Breast epithelium (tissue), 4 donors: Measurements from ENCODE around the gene NCSTN. TPM values are rescaled to one million over a fixed set of nuclear protein-coding genes. Genes with fewer than 3 reads are reported as not detected.

ENCODE experiments used
- DNase-seq, 2 donors: peaks; one replicate each; pipeline ENCODE4 v3.0.0-alpha.2; 2019; ENCODE audit warnings: low spot score in 2 of 2
- H3K27ac ChIP-seq, 2 donors: fragments of 200-600 bp; sonication (generic) in 1 of 2; one replicate each; pipeline ENCODE4 v1.5.1; 2016 to 2019; ENCODE audit warnings: mild to moderate bottlenecking in 1 of 2
- H3K27me3 ChIP-seq, 2 donors: fragments of 200-600 bp; sonication (generic) in 1 of 2; one replicate each; pipeline versions ENCODE4 v1.5.1 to v1.6.0; 2017 to 2019; ENCODE audit warnings: control low read depth in 1 of 2, mild to moderate bottlenecking in 1 of 2
- H3K36me3 ChIP-seq: fragments of 200-600 bp; one replicate; pipeline ENCODE4 v1.5.1; 2019
- H3K4me1 ChIP-seq, 2 donors: fragments of 200-600 bp; sonication (generic); one replicate each; pipeline ENCODE4 v1.5.1; 2016 to 2019; ENCODE audit warnings: control low read depth in 1 of 2
- H3K4me3 ChIP-seq, 3 donors: fragments of 200-600 bp; sonication (generic); 1 replicate in 2 of 3; 2 replicates in 1 of 3; pipeline ENCODE4 v1.5.1; 2016 to 2019; ENCODE audit warnings: mild to moderate bottlenecking in 3 of 3, moderate library complexity in 2 of 3
- H3K9me3 ChIP-seq, 2 donors: fragments of 200-600 bp; sonication (generic) in 1 of 2; one replicate each; pipeline ENCODE4 v1.5.1; 2016 to 2019; ENCODE audit warnings: control low read depth in 1 of 2
- POLR2A ChIP-seq: fragments of 450-650 bp; IDR thresholded peaks from one replicate; pipeline ENCODE4 v1.6.1; 2016; ENCODE audit warnings: antibody characterized with exemption, mild to moderate bottlenecking, moderate library complexity
- POLR2AphosphoS5 ChIP-seq, 3 donors: sonication (generic); formaldehyde crosslinking; IDR thresholded peaks; one replicate each; pipeline ENCODE4 v1.6.1; 2017; ENCODE audit warnings: antibody characterized with exemption in 3 of 3
- intact Hi-C: fragments of 100-400 bp; cut with DNase I; formaldehyde crosslinking; loops from one replicate; pipeline ENCODE4 v1.15.1; 2023; ENCODE audit warnings: low total_unique reads
- total RNA-seq, 3 donors: library from RNA; depleted of rRNA; stranded (reverse); fragments of >200 nt; gene quantifications; one replicate each; pipeline ENCODE4 v1.1.0, GENCODE V29; 2016
- TF ChIP-seq, protein P1 (sequence below), 3 donors: fragments of 450-650 bp; IDR thresholded peaks; one replicate each; pipeline ENCODE4 v1.5.1; 2016 to 2017; ENCODE audit warnings: antibody characterized with exemption in 3 of 3, mild to moderate bottlenecking in 3 of 3, moderate library complexity in 3 of 3

NCSTN gene
- total RNA-seq, 3 donors from 2014 or later, result 66.4 to 83.5 (median 76.0) TPM

DNA sequence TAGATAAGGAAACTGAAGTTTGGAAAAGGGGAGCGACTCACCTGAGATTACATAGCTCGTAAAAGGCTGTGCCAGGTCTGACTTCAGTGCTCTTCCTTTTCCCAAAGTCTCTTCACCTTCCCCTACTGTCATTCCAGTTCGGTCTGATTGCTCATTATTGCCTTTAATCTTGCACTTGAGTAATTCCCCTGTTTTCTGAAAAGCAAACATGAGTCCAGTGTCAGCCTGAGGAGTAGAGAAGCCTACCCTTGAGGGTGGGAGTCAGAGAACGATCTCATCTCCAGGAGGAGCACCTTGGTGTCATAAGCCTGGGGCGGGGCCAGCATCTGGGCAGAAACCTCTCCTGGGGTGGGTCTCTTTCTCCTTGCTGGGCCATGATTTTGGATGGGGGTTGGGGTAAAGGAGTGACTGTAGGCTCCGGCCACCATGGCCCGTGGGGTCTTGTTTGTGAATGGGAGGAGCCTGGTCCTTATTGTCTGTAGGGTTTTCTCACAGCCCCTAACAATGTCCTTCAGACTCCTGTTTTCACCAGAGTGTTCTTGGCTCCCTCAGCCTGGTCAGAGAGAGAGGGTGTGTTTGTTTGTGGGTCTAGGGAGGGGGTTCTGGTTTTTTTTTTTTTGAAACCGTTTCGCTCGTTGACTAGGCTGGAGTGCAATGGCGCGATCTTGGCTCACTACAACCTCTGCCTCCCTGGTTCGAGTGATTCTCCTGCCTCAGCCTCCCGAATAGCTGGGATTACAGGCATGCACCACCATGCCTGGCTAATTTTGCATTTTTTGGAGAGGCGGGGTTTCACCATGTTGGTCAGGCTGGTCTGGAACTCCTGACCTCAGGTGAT, 63.2 kb downstream of the NCSTN start:
- H3K27ac ChIP-seq, result no peak overlapping the region
- intact Hi-C loops, result no loop called here
- H3K4me3 ChIP-seq, result no peak overlapping the region
- no peaks in the 10 kb centered on the region for H3K36me3 ChIP-seq
- no peaks in the 10 kb centered on the region for H3K9me3 ChIP-seq
- TF ChIP-seq, protein P1, sequence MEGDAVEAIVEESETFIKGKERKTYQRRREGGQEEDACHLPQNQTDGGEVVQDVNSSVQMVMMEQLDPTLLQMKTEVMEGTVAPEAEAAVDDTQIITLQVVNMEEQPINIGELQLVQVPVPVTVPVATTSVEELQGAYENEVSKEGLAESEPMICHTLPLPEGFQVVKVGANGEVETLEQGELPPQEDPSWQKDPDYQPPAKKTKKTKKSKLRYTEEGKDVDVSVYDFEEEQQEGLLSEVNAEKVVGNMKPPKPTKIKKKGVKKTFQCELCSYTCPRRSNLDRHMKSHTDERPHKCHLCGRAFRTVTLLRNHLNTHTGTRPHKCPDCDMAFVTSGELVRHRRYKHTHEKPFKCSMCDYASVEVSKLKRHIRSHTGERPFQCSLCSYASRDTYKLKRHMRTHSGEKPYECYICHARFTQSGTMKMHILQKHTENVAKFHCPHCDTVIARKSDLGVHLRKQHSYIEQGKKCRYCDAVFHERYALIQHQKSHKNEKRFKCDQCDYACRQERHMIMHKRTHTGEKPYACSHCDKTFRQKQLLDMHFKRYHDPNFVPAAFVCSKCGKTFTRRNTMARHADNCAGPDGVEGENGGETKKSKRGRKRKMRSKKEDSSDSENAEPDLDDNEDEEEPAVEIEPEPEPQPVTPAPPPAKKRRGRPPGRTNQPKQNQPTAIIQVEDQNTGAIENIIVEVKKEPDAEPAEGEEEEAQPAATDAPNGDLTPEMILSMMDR (IDR thresholded peaks at IDR 0.05), result no peak
- TF ChIP-seq POLR2AphosphoS5 (IDR thresholded peaks at IDR 0.05) (no peak), POLR2A (no peak)
- DNase-seq, result no peak
- no peaks in the 10 kb centered on the region for H3K27me3 ChIP-seq
- H3K4me1 ChIP-seq, result no peaks in the 10 kb centered on the region

DNA sequence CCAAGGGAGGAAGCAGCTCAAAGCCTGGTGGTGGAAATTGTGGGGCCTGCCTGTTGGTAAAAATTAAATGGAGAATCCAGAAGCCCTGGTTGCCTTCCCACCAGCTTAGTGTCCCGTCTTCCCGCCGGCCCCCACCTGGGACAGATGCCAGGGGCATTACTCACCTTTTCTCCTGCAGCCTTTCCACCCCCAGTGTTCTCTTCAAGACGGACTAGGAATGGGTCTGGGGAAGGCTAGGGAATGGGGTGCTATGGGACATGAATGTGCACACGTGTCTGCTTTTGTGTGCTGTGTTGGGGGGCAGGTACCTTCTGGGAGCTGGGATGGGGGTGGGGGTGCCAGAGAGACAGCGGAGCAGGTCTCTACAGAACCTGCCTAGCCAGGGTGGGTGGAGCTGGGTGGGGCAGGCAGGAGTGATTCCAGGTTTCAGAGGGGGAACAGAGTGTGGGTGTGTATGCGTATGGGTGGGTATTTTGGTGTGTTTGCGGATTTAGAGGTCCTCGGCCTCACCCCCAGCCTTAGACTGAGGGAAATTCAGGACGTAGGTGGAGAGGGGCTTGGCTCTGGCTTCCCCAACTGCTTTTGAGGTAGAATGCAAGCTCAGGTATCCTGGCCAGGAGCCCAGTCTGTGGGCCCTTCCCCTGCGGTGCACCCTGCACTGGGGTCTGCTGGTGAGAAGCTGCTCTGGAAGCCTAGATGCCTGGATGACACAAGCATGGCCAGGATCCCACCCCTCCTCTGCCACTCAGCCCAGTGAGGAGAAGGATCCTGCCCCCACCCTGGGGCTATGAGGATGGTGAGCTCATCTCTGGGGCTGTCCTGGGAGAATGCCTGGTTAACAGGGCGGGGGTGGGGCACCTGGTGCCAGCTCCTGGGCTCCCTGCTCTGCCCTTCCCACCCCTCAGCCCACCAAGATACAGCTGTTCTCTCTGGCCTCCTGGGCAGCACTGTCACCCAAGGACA, 64.9 kb downstream of the NCSTN start:
- Histone ChIP-seq H3K36me3 (no peaks in the 10 kb centered on the region), H3K4me3 (no peak overlapping the region), H3K9me3 (no peaks in the 10 kb centered on the region), H3K4me1 (no peaks in the 10 kb centered on the region), H3K27ac (peak overlapping the region in 1 of 2 donors; percentile 17), H3K27me3 (no peaks in the 10 kb centered on the region)
- intact Hi-C loops, result no loop called here
- TF ChIP-seq POLR2AphosphoS5 (IDR thresholded peaks at IDR 0.05), result no peak
- TF ChIP-seq, protein P1 (IDR thresholded peaks at IDR 0.05), result no peak
- TF ChIP-seq POLR2A, result no peak
- peak in 1 of 2 donors; percentile 27 for DNase-seq

Other genes starting within 250 kb of the NCSTN start
- 10 to 100 TPM; 21.0 to 35.7 (median 24.5) TPM for gene IGSF8, start 244.8 kb upstream of the NCSTN start, total RNA-seq
- 100 to 1,000 TPM in 1 of 3 donors, 1 to 10 TPM in 2; 3.9 to 229 (median 6.4) TPM for gene ATP1A2, start 227.6 kb upstream of the NCSTN start, total RNA-seq
- gene ATP1A4, start 191.8 kb upstream of the NCSTN start, total RNA-seq, result 1 to 10 TPM in 1 of 3 donors, not detected in 2; 4.5 TPM
- gene CASQ1, start 152.8 kb upstream of the NCSTN start, total RNA-seq, result under 1 TPM in 1 of 3 donors, not detected in 2; 0.59 TPM
- 100 to 1,000 TPM in 2 of 3 donors, 10 to 100 TPM in 1; 69.8 to 128 (median 127) TPM for gene PEA15, start 138.0 kb upstream of the NCSTN start, total RNA-seq
- 100 to 1,000 TPM; 161 to 195 (median 161) TPM for gene DCAF8, start 80.8 kb upstream of the NCSTN start, total RNA-seq
- gene PEX19, start 58.2 kb upstream of the NCSTN start, total RNA-seq, result 100 to 1,000 TPM in 1 of 3 donors, 10 to 100 TPM in 2; 58.7 to 136 (median 80.1) TPM
- gene COPA, start 133 bp upstream of the NCSTN start, total RNA-seq, result 100 to 1,000 TPM; 138 to 170 (median 153) TPM
- under 1 TPM in 1 of 3 donors, not detected in 2; 0.15 TPM for gene NHLH1, start 23.7 kb downstream of the NCSTN start, total RNA-seq
- 1 to 10 TPM in 2 of 3 donors, under 1 TPM in 1; 0.48 to 7.6 (median 5.6) TPM for gene VANGL2, start 57.2 kb downstream of the NCSTN start, total RNA-seq
- 1 to 10 TPM; 1.1 to 3.2 (median 2.6) TPM for gene SLAMF6, start 179.9 kb downstream of the NCSTN start, total RNA-seq
- 10 to 100 TPM in 1 of 3 donors, 1 to 10 TPM in 2; 2.3 to 17.0 (median 9.8) TPM for gene CD84, start 236.1 kb downstream of the NCSTN start, total RNA-seq